HepG2 (cell line): Measurements from ENCODE around the gene MRPL58. TPM values are rescaled to one million over a fixed set of nuclear protein-coding genes. Genes with fewer than 3 reads are reported as not detected.

Experiments
- BHLHE40 ChIP-seq: IDR thresholded peaks from 2 replicates; pipeline ENCODE4 v1.6.1; 2011; ENCODE audit warnings: low read length, improper control_type of control experiment
- CENPT ChIP-seq: sonication (generic); formaldehyde crosslinking; IDR thresholded peaks from 2 replicates; pipeline ENCODE4 v1.8.0; 2022; ENCODE audit warnings: low read depth, mild to moderate bottlenecking, moderate library complexity, missing genetic modification reagents
- HINFP ChIP-seq: sonication (generic); formaldehyde crosslinking; IDR thresholded peaks from 2 replicates; pipeline ENCODE4 v1.4.0; 2020; ENCODE audit warnings: low read depth, mild to moderate bottlenecking, missing genetic modification reagents
- SIN3B ChIP-seq: fragments of 150-350 bp; IDR thresholded peaks from 2 replicates; pipeline ENCODE4 v1.6.1; 2014; ENCODE audit warnings: low read length
- SIX1 ChIP-seq: sonication (generic); formaldehyde crosslinking; IDR thresholded peaks from 2 replicates; pipeline ENCODE4 v1.4.0; 2020; ENCODE audit warnings: missing genetic modification reagents, borderline replicate concordance
- ZBTB40 ChIP-seq, 2 experiments: fragments of 450-650 bp in 1 of 2; sonication (generic) in 1 of 2; formaldehyde crosslinking in 1 of 2; IDR thresholded peaks; 2 replicates each; pipeline versions ENCODE4 v1.6.1 to v1.8.0; 2016 to 2022; ENCODE audit warnings: antibody characterized with exemption in 1 of 2, mild to moderate bottlenecking in 1 of 2, missing genetic modification reagents in 1 of 2
- ZNF138 ChIP-seq: sonication (generic); formaldehyde crosslinking; IDR thresholded peaks from 2 replicates; pipeline ENCODE4 v1.5.0; 2020; ENCODE audit warnings: mild to moderate bottlenecking, low read depth, missing genetic modification reagents
- ZNF224 ChIP-seq: sonication (generic); formaldehyde crosslinking; IDR thresholded peaks from 2 replicates; pipeline ENCODE4 v1.5.0; 2020; ENCODE audit warnings: mild to moderate bottlenecking, missing genetic modification reagents
- ZNF251 ChIP-seq: sonication (generic); formaldehyde crosslinking; IDR thresholded peaks from 2 replicates; pipeline ENCODE4 v1.9.0; 2021; ENCODE audit warnings: mild to moderate bottlenecking, missing genetic modification reagents
- polyA plus RNA-seq, 8 experiments: library from polyadenylated mRNA; depleted of rRNA in 3 of 8; stranded (reverse) in 7 of 8; unstranded in 1 of 8; fragments of >200 nt; fragmentation: Illumina TruSeq in 4 of 8; extraction: Trizol in 4 of 8; gene quantifications; 2 replicates each; pipeline versions ENCODE4 v1.2.1 to v1.2.3, GENCODE V29; 2011 to 2016; ENCODE audit warnings: low read depth in 4 of 8, missing spikeins in 1 of 8, mixed read lengths in 1 of 8; ENCODE audit not compliant: insufficient read depth in 1 of 8
- total RNA-seq, 5 experiments: library from RNA; depleted of rRNA; stranded (reverse); fragments of >200 nt; fragmentation: Illumina TruSeq; extraction: Trizol; gene quantifications; 2 replicates each; pipeline ENCODE4 v1.2.3, GENCODE V29; 2016; ENCODE audit warnings: low read depth in 1 of 5
- TF ChIP-seq, protein P1 (sequence below): sonication (generic); formaldehyde crosslinking; IDR thresholded peaks from 2 replicates; pipeline ENCODE4 v1.9.0; 2021; ENCODE audit warnings: mild to moderate bottlenecking, missing genetic modification reagents

The MRPL58 gene
- total and polyA plus RNA-seq, 2 of the 13 experiments (the other 11 are each of a cell fraction or from before 2014, with no cell fraction given), result 44.9 to 68.9 TPM

- TF ChIP-seq, protein P1, sequence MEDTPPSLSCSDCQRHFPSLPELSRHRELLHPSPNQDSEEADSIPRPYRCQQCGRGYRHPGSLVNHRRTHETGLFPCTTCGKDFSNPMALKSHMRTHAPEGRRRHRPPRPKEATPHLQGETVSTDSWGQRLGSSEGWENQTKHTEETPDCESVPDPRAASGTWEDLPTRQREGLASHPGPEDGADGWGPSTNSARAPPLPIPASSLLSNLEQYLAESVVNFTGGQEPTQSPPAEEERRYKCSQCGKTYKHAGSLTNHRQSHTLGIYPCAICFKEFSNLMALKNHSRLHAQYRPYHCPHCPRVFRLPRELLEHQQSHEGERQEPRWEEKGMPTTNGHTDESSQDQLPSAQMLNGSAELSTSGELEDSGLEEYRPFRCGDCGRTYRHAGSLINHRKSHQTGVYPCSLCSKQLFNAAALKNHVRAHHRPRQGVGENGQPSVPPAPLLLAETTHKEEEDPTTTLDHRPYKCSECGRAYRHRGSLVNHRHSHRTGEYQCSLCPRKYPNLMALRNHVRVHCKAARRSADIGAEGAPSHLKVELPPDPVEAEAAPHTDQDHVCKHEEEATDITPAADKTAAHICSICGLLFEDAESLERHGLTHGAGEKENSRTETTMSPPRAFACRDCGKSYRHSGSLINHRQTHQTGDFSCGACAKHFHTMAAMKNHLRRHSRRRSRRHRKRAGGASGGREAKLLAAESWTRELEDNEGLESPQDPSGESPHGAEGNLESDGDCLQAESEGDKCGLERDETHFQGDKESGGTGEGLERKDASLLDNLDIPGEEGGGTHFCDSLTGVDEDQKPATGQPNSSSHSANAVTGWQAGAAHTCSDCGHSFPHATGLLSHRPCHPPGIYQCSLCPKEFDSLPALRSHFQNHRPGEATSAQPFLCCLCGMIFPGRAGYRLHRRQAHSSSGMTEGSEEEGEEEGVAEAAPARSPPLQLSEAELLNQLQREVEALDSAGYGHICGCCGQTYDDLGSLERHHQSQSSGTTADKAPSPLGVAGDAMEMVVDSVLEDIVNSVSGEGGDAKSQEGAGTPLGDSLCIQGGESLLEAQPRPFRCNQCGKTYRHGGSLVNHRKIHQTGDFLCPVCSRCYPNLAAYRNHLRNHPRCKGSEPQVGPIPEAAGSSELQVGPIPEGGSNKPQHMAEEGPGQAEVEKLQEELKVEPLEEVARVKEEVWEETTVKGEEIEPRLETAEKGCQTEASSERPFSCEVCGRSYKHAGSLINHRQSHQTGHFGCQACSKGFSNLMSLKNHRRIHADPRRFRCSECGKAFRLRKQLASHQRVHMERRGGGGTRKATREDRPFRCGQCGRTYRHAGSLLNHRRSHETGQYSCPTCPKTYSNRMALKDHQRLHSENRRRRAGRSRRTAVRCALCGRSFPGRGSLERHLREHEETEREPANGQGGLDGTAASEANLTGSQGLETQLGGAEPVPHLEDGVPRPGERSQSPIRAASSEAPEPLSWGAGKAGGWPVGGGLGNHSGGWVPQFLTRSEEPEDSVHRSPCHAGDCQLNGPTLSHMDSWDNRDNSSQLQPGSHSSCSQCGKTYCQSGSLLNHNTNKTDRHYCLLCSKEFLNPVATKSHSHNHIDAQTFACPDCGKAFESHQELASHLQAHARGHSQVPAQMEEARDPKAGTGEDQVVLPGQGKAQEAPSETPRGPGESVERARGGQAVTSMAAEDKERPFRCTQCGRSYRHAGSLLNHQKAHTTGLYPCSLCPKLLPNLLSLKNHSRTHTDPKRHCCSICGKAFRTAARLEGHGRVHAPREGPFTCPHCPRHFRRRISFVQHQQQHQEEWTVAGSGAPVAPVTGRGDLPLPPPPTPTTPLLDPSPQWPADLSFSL (CRISPR knock-in tag), result no peak
- TF ChIP-seq ZBTB40 (IDR thresholded peaks at IDR 0.05) (peak; percentile 78), ZBTB40 (CRISPR knock-in tag; IDR thresholded peaks at IDR 0.05) (no peak), CENPT (CRISPR knock-in tag) (no peak), HINFP (peak; percentile 27; the same call in 1 of the 2 replicates), SIN3B (peak; percentile 49; the same call in 1 of the 2 replicates), SIX1 (CRISPR knock-in tag) (0 out of 2 replicates have a peak, but pooled peaks have one; percentile 14), ZNF138 (CRISPR knock-in tag) (peak; percentile 80), ZNF224 (CRISPR knock-in tag) (peak; percentile 90; the same call in 1 of the 2 replicates), BHLHE40 (peak; percentile 96), ZNF251 (CRISPR knock-in tag) (peak; percentile 38; the same call in 1 of the 2 replicates)
Observed at GRCh38 chr17:75046407-75047289, 34.2 kb downstream of the MRPL58 start, which contains the start of the genes ATP5PD and KCTD2 (continued).
